ENCODE data around the gene AHR. TPM values are rescaled to one million over a fixed set of nuclear protein-coding genes. Genes with fewer than 3 reads are reported as not detected.

AHR gene
- total RNA-seq, 1 donor from 2014 or later, result 24.4 TPM

GRCh38 chr7:17307558-17307957, 9.1 kb downstream of the AHR start:
- intact Hi-C loops (cut with micrococcal nuclease), result loop anchor here (10.0 kb wide), 1 partner anchor 1197 kb away; no protein-coding TSS in a partner anchor
- no peak overlapping the region for H3K4me3 Mint-ChIP-seq
- POLR2A ChIA-PET, result interaction anchor here (1.4 kb wide), 1 partner anchor 9 kb away, joined by 4 read pairs; the partner anchor contains the start of gene AHR
- no peak overlapping the region for H3K27ac Mint-ChIP-seq
- no peaks in the 10 kb centered on the region for H3K9me3 Mint-ChIP-seq
- no peak for ATAC-seq (ENCODE audit: low read depth)
- TF ChIP-seq, protein P1, sequence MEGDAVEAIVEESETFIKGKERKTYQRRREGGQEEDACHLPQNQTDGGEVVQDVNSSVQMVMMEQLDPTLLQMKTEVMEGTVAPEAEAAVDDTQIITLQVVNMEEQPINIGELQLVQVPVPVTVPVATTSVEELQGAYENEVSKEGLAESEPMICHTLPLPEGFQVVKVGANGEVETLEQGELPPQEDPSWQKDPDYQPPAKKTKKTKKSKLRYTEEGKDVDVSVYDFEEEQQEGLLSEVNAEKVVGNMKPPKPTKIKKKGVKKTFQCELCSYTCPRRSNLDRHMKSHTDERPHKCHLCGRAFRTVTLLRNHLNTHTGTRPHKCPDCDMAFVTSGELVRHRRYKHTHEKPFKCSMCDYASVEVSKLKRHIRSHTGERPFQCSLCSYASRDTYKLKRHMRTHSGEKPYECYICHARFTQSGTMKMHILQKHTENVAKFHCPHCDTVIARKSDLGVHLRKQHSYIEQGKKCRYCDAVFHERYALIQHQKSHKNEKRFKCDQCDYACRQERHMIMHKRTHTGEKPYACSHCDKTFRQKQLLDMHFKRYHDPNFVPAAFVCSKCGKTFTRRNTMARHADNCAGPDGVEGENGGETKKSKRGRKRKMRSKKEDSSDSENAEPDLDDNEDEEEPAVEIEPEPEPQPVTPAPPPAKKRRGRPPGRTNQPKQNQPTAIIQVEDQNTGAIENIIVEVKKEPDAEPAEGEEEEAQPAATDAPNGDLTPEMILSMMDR (IDR thresholded peaks at IDR 0.05), result no peak
- DNase-seq, result no peak
- peaks cover 12% of the 10 kb centered on the region for H3K36me3 Mint-ChIP-seq (ENCODE audit: low read depth)
- H3K4me1 Mint-ChIP-seq, result peaks cover 30% of the 10 kb centered on the region
- no peaks in the 10 kb centered on the region for H3K27me3 Mint-ChIP-seq
- CTCF ChIA-PET, result interaction anchor here (1.8 kb wide), 1 partner anchor 325 kb away, joined by 4 read pairs; no protein-coding TSS in a partner anchor

- H3K9me3 Mint-ChIP-seq, result no peaks in the 10 kb centered on the region
- DNase-seq (no peak), ATAC-seq (ENCODE audit: low read depth) (no peak)
- H3K27me3 Mint-ChIP-seq, result no peaks in the 10 kb centered on the region
- no peak overlapping the region for H3K4me3 Mint-ChIP-seq
- H3K36me3 Mint-ChIP-seq (ENCODE audit: low read depth), result peaks cover 15% of the 10 kb centered on the region
- intact Hi-C loops (cut with micrococcal nuclease), result loop anchor here (10.0 kb wide), 1 partner anchor 1197 kb away; no protein-coding TSS in a partner anchor
- ChIA-PET CTCF (interaction anchor here (0.8 to 1.8 kb wide), 2 partner anchors 325 kb away, joined by 3 to 4 read pairs; no protein-coding TSS in a partner anchor), POLR2A (interaction anchor here (0.8 to 1.4 kb wide), 2 partner anchors 10 to 267 kb away, joined by 3 to 4 read pairs; partner anchors contain the start of gene AHR)
- no peak overlapping the region for H3K27ac Mint-ChIP-seq
- H3K4me1 Mint-ChIP-seq, result peaks cover 27% of the 10 kb centered on the region
- TF ChIP-seq, protein P1 (IDR thresholded peaks at IDR 0.05), result no peak
Observed at GRCh38 chr7:17307969-17308648, 9.7 kb downstream of the AHR start.

- no peak overlapping the region for H3K27ac Mint-ChIP-seq
- POLR2A ChIA-PET, result no interaction called here
- intact Hi-C loops (cut with micrococcal nuclease), result no loop called here
- H3K36me3 Mint-ChIP-seq (ENCODE audit: low read depth), result peaks cover 23% of the 10 kb centered on the region
- no peaks in the 10 kb centered on the region for H3K27me3 Mint-ChIP-seq
- H3K4me3 Mint-ChIP-seq, result no peak overlapping the region
- CTCF ChIA-PET, result interaction anchor here (1.4 kb wide), 1 partner anchor 10 kb away, joined by 5 read pairs; no protein-coding TSS in a partner anchor
- peaks cover 5% of the 10 kb centered on the region for H3K4me1 Mint-ChIP-seq
- TF ChIP-seq, protein P1 (IDR thresholded peaks at IDR 0.05), result no peak
- ATAC-seq (ENCODE audit: low read depth) (no peak), DNase-seq (no peak)
- H3K9me3 Mint-ChIP-seq, result no peaks in the 10 kb centered on the region
Observed at GRCh38 chr7:17311194-17311593, 12.7 kb downstream of the AHR start.

DNA sequence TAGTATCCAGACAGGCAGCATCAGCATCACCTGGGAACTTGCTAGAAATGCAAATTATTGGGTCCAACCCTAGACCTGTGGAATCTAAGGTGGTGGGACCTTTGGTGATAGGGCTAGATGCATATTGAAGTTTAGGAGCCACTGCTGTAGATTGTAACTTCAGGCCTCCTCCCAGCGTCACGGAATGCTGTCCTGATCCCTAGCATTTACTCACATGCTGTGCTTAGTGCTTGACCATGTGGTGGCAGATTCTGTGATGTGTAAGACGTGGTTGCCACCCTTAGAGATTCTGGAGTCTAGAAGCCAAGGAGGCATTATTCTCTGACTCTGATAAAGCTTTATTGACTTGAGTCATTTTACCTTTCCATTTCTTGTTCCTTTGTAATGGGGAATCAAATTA, 13.5 kb downstream of the AHR start:
- intact Hi-C loops (cut with micrococcal nuclease), result no loop called here
- no peak overlapping the region for H3K27ac Mint-ChIP-seq
- H3K4me1 Mint-ChIP-seq, result peaks cover 5% of the 10 kb centered on the region
- DNase-seq (no peak), ATAC-seq (ENCODE audit: low read depth) (no peak)
- peaks cover 23% of the 10 kb centered on the region for H3K36me3 Mint-ChIP-seq (ENCODE audit: low read depth)
- POLR2A ChIA-PET, result no interaction called here
- TF ChIP-seq, protein P1 (IDR thresholded peaks at IDR 0.05), result no peak
- no peaks in the 10 kb centered on the region for H3K9me3 Mint-ChIP-seq
- CTCF ChIA-PET, result no interaction called here
- no peaks in the 10 kb centered on the region for H3K27me3 Mint-ChIP-seq
- H3K4me3 Mint-ChIP-seq, result no peak overlapping the region

GRCh38 chr7:17312641-17313040, 14.2 kb downstream of the AHR start:
- no peak overlapping the region for H3K4me3 Mint-ChIP-seq
- ATAC-seq (ENCODE audit: low read depth), result no peak
- H3K36me3 Mint-ChIP-seq (ENCODE audit: low read depth), result peaks cover 23% of the 10 kb centered on the region
- peaks cover 5% of the 10 kb centered on the region for H3K4me1 Mint-ChIP-seq
- intact Hi-C loops (cut with micrococcal nuclease), result no loop called here
- no peak overlapping the region for H3K27ac Mint-ChIP-seq
- H3K9me3 Mint-ChIP-seq, result no peaks in the 10 kb centered on the region
- CTCF ChIA-PET, result no interaction called here
- H3K27me3 Mint-ChIP-seq, result no peaks in the 10 kb centered on the region
- POLR2A ChIA-PET, result no interaction called here
- no peak for DNase-seq
- TF ChIP-seq, protein P1 (IDR thresholded peaks at IDR 0.05), result no peak
